MCF 10A (cell line): ENCODE results near the gene APOD. TPM values are rescaled to one million over a fixed set of nuclear protein-coding genes. Genes with fewer than 3 reads are reported as not detected.

Experiments used
- BruUV-seq: library from RNA; stranded (reverse); fragments of 400-500 nt; replicated peaks from 2 replicates; lab custom pipeline; 2021; lab: Mats Ljungman, UMichigan
- CTCF ChIA-PET: fragments of 300-600 bp; sonication (Branson Sonifier 250); formaldehyde crosslinking; extraction: SDS; loops from one replicate; lab custom pipeline; 2021; ENCODE audit warnings: antibody characterized with exemption, inconsistent platforms; lab: Yijun Ruan, JAX
- POLR2A ChIA-PET: fragments of 300-600, 350-650 bp; sonication (Branson Sonifier 250); formaldehyde crosslinking; extraction: SDS; loops from one replicate; lab custom pipeline; 2020; ENCODE audit warnings: antibody characterized with exemption, inconsistent platforms; lab: Yijun Ruan, JAX
- DNase-seq: peaks from one replicate; pipeline ENCODE4 v3.0.0-alpha.2; 2018; ENCODE audit not compliant: unreplicated experiment
- H3K27ac Mint-ChIP-seq: one replicate; pipeline ENCODE4 v1.8.0; 2022; ENCODE audit warnings: mild to moderate bottlenecking, low read depth, mixed read lengths; ENCODE audit not compliant: unreplicated experiment
- H3K27me3 Mint-ChIP-seq: one replicate; pipeline ENCODE4 v1.8.0; 2022; ENCODE audit warnings: mixed read lengths; ENCODE audit not compliant: insufficient read depth, unreplicated experiment
- H3K36me3 Mint-ChIP-seq: one replicate; pipeline ENCODE4 v1.8.0; 2022; ENCODE audit warnings: mild to moderate bottlenecking, moderate library complexity, mixed read lengths; ENCODE audit not compliant: insufficient read depth, unreplicated experiment
- H3K4me1 Mint-ChIP-seq: one replicate; pipeline ENCODE4 v1.8.0; 2022; ENCODE audit warnings: mixed read lengths; ENCODE audit not compliant: insufficient read depth, unreplicated experiment
- H3K4me3 Mint-ChIP-seq: one replicate; pipeline ENCODE4 v1.8.0; 2022; ENCODE audit warnings: mild to moderate bottlenecking, moderate library complexity, mixed read lengths; ENCODE audit not compliant: unreplicated experiment
- H3K9me3 Mint-ChIP-seq: one replicate; pipeline ENCODE4 v1.8.0; 2022; ENCODE audit warnings: mixed read lengths; ENCODE audit not compliant: unreplicated experiment
- intact Hi-C: fragments of 100-400 bp; cut with micrococcal nuclease; formaldehyde crosslinking; loops from 2 replicates; pipeline ENCODE4 v1.14.1; 2022
- total RNA-seq: library from RNA; stranded (reverse); gene quantifications from 2 replicates; pipeline ENCODE4 v1.2.3, GENCODE V29; 2022
- TF ChIP-seq, protein P1 (sequence below): fragments of 200-600 bp; IDR thresholded peaks from one replicate; pipeline ENCODE4 v1.8.0; 2022; ENCODE audit warnings: antibody characterized with exemption, mild to moderate bottlenecking; ENCODE audit not compliant: unreplicated experiment

APOD gene
- total RNA-seq, 1 experiment from 2014 or later = 1.9 TPM

DNA sequence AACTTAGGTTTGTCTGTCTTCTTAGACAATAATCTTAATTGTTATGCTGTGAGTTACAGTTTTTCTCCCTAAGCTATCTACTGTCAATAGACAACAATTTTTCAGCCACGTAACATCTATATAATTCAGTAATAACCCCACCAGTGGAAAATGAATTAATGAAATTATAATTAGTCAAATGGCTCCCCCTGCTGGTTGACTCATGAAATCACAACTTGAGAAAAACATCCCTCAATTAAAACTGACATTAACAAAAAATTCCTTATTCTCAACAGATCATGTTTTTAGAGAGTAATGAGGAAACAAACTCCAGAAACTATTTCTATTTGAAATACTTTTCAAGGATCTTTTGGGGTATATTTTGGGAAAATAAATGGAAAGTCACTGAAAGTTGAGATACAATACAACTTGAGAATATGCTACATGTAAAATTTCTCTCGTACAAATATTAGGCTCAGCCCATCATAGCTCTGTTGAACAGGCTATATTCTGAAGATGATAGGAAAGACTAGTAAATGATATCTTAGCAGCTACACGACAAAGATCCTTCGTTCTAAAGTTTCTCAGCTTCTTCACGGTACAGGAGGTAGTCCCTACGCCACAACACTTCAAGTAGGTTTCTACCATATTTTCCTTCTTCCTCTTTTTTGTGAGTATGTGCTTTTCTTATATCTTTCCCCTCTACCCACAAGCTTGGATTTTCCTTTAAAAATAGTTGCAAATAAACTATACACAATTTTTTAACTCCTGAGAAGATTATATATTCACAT lies 61.3 kb downstream of the APOD start:
- peak; percentile 59 for DNase-seq
- no TSS peak for BruUV-seq
- POLR2A ChIA-PET = interaction anchor here (0.6 to 3.2 kb wide), 4 partner anchors 20 to 252 kb away, joined by 4 to 20 read pairs (median 12); partner anchors contain the start of genes PPP1R2 and XXYLT1

More for the DNA sequence above, 61.3 kb downstream of the APOD start:
- Mint-ChIP-seq H3K9me3 (no peaks in the 10 kb centered on the region), H3K27ac (no peak overlapping the region), H3K4me3 (no peak overlapping the region), H3K27me3 (no peaks in the 10 kb centered on the region), H3K36me3 (peaks cover 25% of the 10 kb centered on the region), H3K4me1 (no peaks in the 10 kb centered on the region)
- intact Hi-C loops = loop anchor here (1.0 kb wide), 2 partner anchors 79 to 251 kb away; partner anchors contain the start of genes ACAP2 and XXYLT1
- TF ChIP-seq, protein P1, sequence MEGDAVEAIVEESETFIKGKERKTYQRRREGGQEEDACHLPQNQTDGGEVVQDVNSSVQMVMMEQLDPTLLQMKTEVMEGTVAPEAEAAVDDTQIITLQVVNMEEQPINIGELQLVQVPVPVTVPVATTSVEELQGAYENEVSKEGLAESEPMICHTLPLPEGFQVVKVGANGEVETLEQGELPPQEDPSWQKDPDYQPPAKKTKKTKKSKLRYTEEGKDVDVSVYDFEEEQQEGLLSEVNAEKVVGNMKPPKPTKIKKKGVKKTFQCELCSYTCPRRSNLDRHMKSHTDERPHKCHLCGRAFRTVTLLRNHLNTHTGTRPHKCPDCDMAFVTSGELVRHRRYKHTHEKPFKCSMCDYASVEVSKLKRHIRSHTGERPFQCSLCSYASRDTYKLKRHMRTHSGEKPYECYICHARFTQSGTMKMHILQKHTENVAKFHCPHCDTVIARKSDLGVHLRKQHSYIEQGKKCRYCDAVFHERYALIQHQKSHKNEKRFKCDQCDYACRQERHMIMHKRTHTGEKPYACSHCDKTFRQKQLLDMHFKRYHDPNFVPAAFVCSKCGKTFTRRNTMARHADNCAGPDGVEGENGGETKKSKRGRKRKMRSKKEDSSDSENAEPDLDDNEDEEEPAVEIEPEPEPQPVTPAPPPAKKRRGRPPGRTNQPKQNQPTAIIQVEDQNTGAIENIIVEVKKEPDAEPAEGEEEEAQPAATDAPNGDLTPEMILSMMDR = peak; percentile 53
- CTCF ChIA-PET = interaction anchor here (0.5 to 6.3 kb wide), 20 partner anchors 12 to 854 kb away, joined by 3 to 154 read pairs (median 4); partner anchors contain the start of gene XXYLT1

Other genes starting within 250 kb of the APOD start
- gene ACAP2, start 140.9 kb downstream of the APOD start, total RNA-seq = 53.2 and 64.3 TPM in 2 replicates
- gene PPP1R2, start 40.6 kb downstream of the APOD start, total RNA-seq = 53.0 and 68.6 TPM in 2 replicates
- 2.3 and 3.5 TPM in 2 replicates for gene MUC20, start 137.0 kb upstream of the APOD start, total RNA-seq
- gene MUC4, start 228.0 kb upstream of the APOD start, total RNA-seq = not detected in 2 replicates